Erythroblast (primary cell): ENCODE data around the gene PAX2.

Source experiments
- GATA1 ChIP-seq: IDR thresholded peaks from 2 replicates; pipeline ENCODE4 v1.6.1; 2011; ENCODE audit warnings: low read depth, mild to moderate bottlenecking, control low read depth, low read length, moderate library complexity
- POLR2A ChIP-seq: IDR thresholded peaks from 2 replicates; pipeline ENCODE4 v1.6.1; 2011; ENCODE audit warnings: mild to moderate bottlenecking, low read length

DNA sequence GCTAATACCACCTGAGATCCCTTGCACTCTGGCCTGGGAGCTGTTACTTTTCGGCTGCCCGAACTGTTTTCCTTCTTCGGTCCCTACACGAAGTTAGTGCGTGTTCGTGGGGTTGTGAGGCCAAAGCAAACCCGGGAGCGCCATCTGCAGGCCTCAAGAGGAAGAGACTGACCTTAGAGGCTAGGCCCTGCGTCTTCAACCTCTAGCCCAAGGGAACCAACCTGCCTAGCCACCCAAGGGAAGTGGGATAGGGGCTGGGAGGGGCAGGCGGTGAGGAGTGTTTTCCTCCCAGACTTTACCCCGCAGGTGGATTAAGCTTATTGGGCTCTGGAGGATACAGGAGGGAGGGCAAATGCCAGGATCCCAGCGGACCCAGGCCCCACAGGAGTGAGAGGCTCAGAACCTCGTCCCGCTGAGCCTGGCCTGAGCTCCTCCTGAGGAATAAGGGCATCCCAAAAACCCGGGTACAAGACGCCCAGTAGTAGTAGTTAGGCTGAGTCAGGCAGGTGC lies 1.7 kb upstream of the PAX2 start:
- no peak for TF ChIP-seq POLR2A
- no peak for TF ChIP-seq GATA1
